Hippocampal formation (tissue), 2 donors: ENCODE data around the gene AMPD1.

Experiments used
- DNase-seq, 2 donors: peaks; one replicate each; lab custom pipeline; 2025; lab: John Stamatoyannopoulos, UW

The AMPD1 gene

DNA sequence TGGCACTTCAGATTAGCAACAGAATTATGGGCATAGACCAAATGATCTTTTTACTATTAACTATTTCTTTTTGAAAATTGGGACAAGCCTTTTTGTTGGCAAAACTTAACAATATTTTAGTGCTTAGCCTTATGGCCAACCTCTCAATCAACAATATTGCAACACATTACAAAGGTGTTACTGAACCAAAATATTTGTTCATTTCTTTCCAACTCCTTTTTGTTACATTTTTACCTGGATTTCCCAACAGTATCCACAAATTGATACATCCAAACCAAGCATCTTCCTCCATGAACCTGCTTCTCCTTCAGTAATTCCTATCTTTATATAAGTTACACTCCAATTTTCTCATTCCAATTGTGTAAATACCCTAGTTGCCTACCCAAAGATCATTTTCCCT is 1.5 kb upstream of the AMPD1 start:
- DNase-seq = no peak

DNA sequence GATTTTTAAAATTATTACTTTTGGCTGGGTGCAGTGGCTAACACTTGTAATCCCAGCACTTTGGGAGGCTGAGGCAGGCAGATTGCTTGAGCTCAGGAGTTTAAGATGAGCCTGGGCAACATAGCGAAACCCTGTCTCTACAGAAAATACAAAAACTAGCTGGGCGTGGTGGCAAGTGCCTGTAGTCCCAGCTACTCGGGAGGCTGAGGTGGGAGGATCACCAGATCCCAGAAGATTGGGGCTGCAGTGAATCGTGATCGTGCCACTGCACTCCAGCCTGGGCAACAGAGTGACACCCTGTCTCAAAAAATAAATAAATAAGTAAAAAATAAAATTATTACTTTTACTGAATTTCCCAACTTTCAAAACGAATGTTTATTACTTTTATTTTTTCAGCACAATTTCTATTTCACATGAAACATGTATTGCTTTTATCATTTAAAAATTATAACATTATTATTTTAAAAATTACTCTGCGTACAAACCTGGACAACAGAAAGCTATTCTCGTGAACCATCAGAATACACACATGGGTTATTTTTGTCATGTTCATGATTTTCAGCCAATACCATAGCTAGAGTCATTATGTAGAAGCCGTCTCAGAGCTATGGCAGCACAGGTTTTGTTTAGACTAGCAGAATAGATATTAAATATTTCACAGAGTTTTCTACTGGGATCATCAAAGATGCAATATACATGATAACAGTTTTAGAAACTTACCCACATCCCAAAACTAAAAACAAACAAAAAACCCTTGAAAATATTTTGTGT is 621 bp downstream of the AMPD1 start:
- no peak for DNase-seq

- no peak for DNase-seq
Observed at GRCh38 chr1:114692947-114693346, 2.4 kb downstream of the AMPD1 start.

GRCh38 chr1:114691061-114691460 is 4.3 kb downstream of the AMPD1 start:
- no peak for DNase-seq

DNA sequence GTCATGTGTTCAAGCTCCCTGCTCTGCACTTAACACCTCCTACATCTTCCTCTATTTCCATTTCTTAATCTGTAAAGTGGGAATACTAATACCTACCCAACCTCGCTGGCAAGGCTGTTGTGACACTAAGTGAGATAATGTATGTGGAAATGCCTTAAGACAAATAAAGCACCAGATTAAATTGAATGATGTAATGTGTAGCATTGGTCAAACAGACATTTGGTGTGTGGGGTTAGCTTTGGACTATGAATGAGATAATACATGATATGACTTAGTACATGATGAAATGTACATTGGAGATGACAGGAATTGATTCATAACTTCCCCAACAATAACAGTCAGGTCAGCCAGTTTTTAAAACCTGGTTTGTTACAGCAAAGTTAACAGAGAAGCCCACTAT is 5.2 kb downstream of the AMPD1 start:
- no peak for DNase-seq

DNA sequence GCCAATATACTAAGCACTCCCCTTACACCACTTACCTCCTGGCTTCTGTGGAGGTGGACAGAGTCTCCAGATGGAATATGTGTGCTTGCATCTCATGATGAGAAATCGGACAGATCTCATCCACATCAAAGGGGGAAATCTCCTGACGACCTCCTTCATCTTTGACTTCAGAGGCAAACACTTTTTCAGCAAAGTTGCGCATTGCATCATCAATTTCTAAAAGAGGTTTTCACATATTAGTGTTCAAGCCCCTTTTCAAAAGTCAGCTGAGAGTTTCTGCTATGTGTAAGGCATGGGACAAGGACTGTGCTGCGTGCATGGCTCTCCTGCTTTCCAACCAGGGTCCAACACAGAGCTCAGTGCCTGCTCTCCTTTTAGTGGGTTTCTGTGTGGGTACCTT is 6.8 kb downstream of the AMPD1 start:
- DNase-seq = no peak

- DNase-seq = no peak
Observed at GRCh38 chr1:114685851-114686250, 9.5 kb downstream of the AMPD1 start.

- no peak for DNase-seq
Observed at GRCh38 chr1:114677691-114678090, 17.7 kb downstream of the AMPD1 start.

- DNase-seq = no peak
Observed at GRCh38 chr1:114676115-114676514, 19.2 kb downstream of the AMPD1 start.

DNA sequence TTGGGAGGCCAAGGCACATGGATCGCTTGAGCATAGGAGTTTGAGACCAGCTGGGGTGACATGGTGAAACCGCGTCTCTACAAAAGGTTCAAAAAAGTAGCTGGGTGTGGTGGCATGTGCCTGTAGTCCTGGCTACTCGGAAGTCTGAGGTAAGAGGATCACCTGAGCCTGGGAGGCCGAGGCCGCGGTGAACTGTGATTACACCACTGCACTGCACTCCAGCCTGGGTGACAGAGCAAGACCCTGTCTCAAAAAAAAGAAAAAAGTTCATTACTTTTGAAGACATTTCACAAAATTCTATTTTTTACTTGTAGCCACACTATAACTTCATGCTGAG is 23.4 kb downstream of the AMPD1 start:
- no peak for DNase-seq

GRCh38 chr1:114671011-114671938 is 24.1 kb downstream of the AMPD1 start:
- peak in 1 of 2 donors; percentile 22 for DNase-seq

DNA sequence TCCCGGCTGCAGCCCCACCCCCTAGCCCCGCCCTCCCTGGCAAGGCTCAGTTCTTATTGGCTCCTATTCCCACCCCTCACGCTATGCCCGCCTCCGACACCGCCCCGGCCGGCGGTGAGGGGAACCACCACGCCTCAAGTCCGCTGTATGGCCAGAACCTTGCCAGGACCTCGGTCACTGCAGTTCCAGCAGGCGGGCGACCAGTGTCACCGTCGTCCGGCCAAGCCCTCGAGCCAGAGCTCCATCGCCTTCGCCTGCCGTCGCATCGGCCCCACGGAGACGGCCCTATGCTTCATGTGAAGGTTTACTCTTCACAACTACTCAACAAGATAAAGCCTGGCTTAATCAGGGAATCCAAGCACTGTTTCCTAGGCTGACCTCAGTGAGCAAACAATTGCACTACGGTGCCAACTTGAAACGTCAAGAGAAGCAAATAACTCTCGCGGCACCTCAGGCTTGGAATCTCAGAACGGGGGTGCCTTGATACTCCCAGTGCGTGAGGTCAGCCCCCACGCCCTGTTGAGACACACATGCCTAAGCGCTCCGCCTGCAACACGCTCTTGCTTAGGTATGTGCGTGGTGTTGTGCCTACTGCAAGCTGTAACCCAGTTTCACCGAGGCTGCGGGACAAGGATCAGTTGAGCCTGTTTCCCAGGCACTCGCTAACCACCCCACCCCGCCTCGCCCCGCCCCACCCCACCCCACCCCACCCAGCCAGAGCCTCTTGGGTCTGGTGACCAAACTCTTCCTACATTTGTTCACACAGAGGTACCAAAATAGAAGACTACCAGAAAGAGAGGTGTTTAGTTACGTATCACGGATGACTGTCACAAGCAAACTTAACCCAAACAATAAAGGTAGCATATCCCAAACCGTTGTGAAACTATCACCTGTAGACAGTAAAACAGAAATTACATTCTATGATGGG is 25.0 kb downstream of the AMPD1 start:
- peak; percentile 61 to 85 for DNase-seq

GRCh38 chr1:114669562-114670082 is 25.7 kb downstream of the AMPD1 start, which contains the start of gene DENND2C:
Gene DENND2C (minus strand): TSS chr1:114670049. CDS start chr1:114625984, 44,065 bp downstream.
- DNase-seq = no peak

GRCh38 chr1:114668784-114669561 is 26.4 kb downstream of the AMPD1 start:
- no peak for DNase-seq

DNA sequence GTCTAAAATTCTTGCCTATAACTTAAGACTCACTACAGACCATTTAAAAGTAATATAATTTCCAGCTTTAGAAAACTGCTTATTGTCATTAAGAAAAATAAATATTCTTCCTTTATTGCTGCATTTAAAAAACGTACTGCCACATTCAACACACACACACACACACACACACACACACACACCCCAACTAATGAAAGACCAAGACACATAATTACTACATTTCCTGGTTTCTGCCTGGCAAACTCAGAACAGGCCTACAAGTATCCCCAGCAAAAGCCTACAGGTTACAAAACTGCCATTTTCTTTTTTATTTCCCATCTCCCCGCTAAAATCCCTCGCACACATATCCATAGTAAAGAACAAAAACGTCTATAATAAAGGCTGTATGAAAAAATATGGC is 27.0 kb downstream of the AMPD1 start:
- no peak for DNase-seq

DNA sequence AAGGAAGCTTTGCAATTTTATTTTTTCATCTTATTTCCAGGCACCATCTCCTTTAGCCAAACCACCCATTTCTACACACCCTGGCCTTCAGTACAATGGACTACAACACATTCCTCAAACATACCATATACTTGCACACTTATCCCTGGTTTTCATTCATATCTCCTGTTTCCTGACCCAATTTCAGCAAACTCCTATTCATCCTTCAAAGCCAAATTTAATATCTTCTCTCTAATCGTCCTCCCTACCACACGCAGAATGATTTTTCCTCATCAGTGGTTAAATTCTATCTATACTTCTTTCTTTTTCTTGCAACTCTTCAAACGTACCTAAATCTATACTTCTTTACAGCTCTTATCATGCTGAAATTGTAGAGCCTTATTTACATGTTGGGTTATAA is 28.4 kb downstream of the AMPD1 start:
- DNase-seq = no peak

DNA sequence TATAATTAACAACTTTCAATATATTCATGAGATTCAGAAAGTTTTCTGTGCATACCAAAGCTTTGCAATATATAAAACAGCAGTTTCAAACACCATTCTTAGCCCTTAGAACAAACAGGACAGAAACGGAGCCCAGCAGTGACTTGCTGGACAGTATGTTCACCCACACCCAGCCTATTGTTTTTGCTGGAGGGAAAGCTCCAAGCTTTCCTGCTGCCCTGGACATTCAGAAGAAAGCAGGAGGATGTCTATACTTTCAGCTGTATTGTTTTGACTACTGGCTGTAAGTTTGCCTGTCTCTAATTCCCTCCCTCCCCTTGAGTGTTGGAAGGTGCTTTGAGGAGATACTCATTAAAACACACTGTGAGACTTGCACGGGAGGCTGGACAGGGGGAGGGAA is 35.1 kb downstream of the AMPD1 start:
- no peak for DNase-seq

DNA sequence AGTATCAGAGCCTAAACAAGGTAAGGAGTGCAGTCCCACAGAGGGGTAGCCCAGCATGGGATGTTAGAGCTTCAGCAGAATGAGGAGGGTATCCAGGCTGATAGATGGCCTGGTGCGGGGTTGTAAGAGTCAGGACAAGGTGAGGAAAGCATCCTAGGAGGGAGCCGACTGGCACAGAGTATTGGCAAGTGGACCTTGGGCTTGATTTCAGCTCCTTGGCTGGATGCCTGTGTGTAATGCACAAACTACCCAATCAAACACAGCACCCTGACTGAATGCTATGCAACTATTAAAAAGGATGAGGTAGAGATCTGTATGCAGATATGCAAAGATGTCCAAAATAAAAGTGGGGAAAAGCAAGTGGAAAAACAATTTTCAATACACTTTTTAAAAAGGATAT is 43.5 kb downstream of the AMPD1 start:
- no peak for DNase-seq

- DNase-seq = no peak
Observed at GRCh38 chr1:114648503-114648902, 46.8 kb downstream of the AMPD1 start.

GRCh38 chr1:114641377-114641776 is 54.0 kb downstream of the AMPD1 start:
- no peak for DNase-seq

DNA sequence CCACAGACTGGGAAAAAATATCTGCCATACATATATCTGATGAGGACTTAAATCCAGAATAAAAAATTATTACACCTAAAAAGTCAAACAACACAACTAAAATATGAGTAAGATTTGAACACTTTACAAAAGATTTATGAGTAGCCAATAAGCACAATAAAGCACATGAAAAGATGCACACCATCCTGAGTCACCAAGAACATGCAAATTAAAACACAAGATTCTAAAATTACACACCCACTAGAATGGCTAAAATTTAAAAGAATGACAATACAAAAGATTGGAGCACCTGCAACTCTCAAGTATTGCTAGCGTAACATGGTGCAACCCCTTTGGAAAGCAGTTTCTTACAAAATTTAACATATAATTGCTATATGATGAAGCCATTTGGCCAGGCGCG is 56.4 kb downstream of the AMPD1 start:
- DNase-seq = no peak
